CD4-positive, alpha-beta T cell treated with Interleukin-21 for 1 hour (primary cell): ENCODE data around the gene CFAP73.
"Not testable (repeated sequence)": the region's sequence is repeated elsewhere in the genome, so short reads cannot be mapped to it uniquely, and the experiment has no call there.

Experiments used
- DNase-seq: peaks from one replicate; pipeline ENCODE4 v3.0.0-alpha.2; 2020

CFAP73 gene

DNA sequence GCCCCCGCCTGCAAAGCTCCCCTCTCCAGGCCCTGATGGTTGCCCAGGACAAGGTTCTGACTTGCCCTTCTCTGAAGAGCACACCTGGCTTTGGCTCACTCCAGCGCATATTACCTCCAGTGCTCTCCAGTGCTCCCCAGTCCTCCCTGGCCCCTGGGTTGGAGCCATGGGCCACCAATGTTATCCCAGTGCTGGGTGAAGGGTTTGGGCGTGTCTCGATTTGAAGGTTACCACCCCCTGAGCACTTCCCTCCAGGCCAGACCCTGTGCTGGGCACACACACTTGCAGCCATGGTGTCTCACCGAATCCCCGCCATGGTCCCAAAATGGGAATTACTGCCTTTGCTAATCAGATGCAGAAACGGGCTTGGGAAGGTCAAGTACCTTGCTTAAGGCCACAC lies 47.1 kb downstream of the CFAP73 start:
- no peak for DNase-seq

GRCh38 chr12:113196990-113197389 lies 47.5 kb downstream of the CFAP73 start:
- DNase-seq, result peak; percentile 75

GRCh38 chr12:113197518-113198077 lies 48.1 kb downstream of the CFAP73 start:
- no peak for DNase-seq

DNA sequence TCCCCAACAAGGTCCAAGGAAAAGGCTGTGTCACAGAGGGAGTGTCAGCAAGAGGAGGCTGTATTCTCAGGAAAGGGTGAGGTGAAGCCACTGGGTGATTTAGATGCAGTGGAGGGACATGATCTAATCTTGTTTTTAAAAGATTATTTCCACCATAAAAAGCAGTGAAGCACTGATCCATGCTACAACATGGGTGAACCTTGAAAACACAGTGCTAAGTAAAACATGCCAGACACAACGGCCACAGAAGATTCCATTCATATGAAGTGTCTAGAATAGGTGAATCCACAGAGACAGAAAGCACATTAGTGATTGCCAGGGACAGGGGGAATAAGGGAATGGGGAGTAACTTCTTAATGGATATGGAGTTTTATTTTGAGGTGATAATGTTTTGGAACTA lies 48.8 kb downstream of the CFAP73 start:
- no peak for DNase-seq

- no peak for DNase-seq
These were observed 50.7 kb downstream of the CFAP73 start for GRCh38 chr12:113200021-113200797.

DNA sequence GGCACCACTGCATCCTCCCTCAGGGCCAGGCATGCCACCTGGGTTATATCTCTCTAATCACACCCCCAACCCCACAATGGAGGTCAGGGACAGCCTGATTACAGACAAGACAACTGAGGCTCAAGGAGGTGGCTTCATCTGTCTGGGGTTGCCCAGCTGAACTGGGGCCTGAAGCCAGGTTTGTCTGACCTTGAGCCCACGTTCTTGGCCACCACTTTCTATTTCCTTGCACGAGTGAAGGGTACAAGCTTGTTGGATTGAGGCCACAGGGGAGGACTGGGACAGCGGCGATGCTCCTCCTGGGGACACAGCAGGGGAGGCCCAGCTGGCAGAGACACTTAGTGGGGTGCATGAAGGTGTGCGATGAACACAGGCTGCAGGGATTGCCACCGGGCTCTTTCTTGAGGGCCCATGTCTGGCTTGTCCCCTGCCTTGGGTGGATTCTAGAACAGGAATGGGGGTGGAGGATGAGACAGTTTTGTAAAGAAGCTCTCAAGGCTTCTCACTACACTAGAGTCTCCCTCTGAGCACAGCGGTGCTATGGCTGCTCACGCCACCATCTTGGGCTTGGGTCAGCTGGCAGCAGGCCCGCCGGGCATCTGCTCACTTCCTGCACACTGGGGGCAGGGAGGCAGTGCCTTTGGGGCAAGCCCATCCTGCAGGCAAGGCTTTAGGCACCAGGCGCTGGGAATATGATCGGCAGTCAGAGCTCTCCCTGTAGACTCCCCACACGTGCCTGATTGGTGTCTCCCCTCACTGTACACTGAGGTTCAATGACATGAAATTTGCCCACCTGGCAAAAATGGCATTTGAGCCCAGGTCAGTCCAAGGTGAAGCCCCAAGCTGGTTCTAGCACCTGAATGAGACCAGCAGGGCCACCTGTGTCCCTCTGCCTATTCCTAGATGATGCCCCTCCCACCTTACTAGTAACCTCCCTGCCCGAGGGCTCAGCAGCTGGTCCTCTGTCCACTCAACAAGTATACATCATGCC lies 52.0 kb downstream of the CFAP73 start:
- DNase-seq, result no peak

GRCh38 chr12:113202300-113203075 lies 53.0 kb downstream of the CFAP73 start:
- DNase-seq, result no peak

- no peak for DNase-seq
These were observed 54.6 kb downstream of the CFAP73 start for GRCh38 chr12:113203852-113204760.

GRCh38 chr12:113204804-113205203 lies 55.3 kb downstream of the CFAP73 start:
- no peak for DNase-seq

- DNase-seq, result not testable (repeated sequence)
These were observed 57.3 kb downstream of the CFAP73 start for GRCh38 chr12:113206802-113207201.

DNA sequence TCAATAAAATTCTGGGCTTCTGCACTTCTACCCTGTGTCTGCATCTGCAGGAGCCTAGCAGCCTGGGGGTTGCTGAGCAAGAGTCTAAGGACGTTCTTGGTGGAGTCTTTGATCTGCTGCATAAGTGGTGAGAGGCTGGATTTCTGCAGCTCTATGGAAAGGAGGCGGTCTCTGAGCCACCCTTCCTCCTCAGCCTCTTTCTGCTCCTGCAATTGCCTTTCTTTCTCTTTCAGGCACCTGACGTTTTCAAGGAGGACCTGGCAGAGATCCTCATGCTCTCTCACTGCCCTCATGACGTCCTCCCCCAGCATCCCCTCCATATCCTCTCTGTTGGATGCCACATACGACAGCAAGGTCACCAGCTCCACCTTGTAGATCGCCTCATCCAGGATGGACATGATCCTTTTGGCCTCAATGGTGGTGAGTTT lies 58.1 kb downstream of the CFAP73 start:
- peak; percentile 18 for DNase-seq

GRCh38 chr12:113208041-113208934 lies 58.8 kb downstream of the CFAP73 start:
- peak; percentile 75 for DNase-seq
